IMR-90 (cell line): ENCODE measurements around the gene NCKAP5.

Experiments used
- CTCF ChIP-seq: conservative IDR thresholded peaks from 2 replicates; pipeline ENCODE4 v1.5.1; 2012; ENCODE audit warnings: mild to moderate bottlenecking, low read depth, low read length, improper control_type of control experiment
- FOS ChIP-seq: fragments of 150-350 bp; IDR thresholded peaks from 2 replicates; pipeline ENCODE4 v1.6.1; 2016; ENCODE audit warnings: low read depth, low read length
- MXI1 ChIP-seq: IDR thresholded peaks from 2 replicates; pipeline ENCODE4 v1.6.1; 2012; ENCODE audit warnings: low read depth, mild to moderate bottlenecking, low read length, moderate library complexity, borderline replicate concordance
- NFE2L2 ChIP-seq: fragments of 150-350 bp; IDR thresholded peaks from 2 replicates; pipeline ENCODE4 v1.6.1; 2016; ENCODE audit warnings: low read depth, mild to moderate bottlenecking, low read length
- POLR2A ChIP-seq: IDR thresholded peaks from 2 replicates; pipeline ENCODE4 v1.6.1; 2012; ENCODE audit warnings: mild to moderate bottlenecking, low read depth, low read length
- RCOR1 ChIP-seq: IDR thresholded peaks from 2 replicates; pipeline ENCODE4 v1.6.1; 2012; ENCODE audit warnings: mild to moderate bottlenecking, low read length, improper control_type of control experiment; ENCODE audit not compliant: insufficient replicate concordance
- RFX5 ChIP-seq: IDR thresholded peaks from 2 replicates; pipeline ENCODE4 v1.8.0; 2012; ENCODE audit warnings: low read depth, mild to moderate bottlenecking, low read length, moderate library complexity
- USF2 ChIP-seq: fragments of 150-350 bp; IDR thresholded peaks from 2 replicates; pipeline ENCODE4 v1.6.1; 2017; ENCODE audit warnings: mild to moderate bottlenecking, antibody characterized with exemption, low read length, low read depth

GRCh38 chr2:132623096-132623839 is 945.0 kb downstream of the NCKAP5 start:
- TF ChIP-seq CTCF, result no peak
- no peak for TF ChIP-seq RFX5
- no peak for TF ChIP-seq FOS
- no peak for TF ChIP-seq POLR2A
- no peak for TF ChIP-seq RCOR1
- TF ChIP-seq USF2, result no peak
- no peak for TF ChIP-seq MXI1
- peak; percentile 92 for TF ChIP-seq NFE2L2
